ENCODE data around the gene MED31.

DNA sequence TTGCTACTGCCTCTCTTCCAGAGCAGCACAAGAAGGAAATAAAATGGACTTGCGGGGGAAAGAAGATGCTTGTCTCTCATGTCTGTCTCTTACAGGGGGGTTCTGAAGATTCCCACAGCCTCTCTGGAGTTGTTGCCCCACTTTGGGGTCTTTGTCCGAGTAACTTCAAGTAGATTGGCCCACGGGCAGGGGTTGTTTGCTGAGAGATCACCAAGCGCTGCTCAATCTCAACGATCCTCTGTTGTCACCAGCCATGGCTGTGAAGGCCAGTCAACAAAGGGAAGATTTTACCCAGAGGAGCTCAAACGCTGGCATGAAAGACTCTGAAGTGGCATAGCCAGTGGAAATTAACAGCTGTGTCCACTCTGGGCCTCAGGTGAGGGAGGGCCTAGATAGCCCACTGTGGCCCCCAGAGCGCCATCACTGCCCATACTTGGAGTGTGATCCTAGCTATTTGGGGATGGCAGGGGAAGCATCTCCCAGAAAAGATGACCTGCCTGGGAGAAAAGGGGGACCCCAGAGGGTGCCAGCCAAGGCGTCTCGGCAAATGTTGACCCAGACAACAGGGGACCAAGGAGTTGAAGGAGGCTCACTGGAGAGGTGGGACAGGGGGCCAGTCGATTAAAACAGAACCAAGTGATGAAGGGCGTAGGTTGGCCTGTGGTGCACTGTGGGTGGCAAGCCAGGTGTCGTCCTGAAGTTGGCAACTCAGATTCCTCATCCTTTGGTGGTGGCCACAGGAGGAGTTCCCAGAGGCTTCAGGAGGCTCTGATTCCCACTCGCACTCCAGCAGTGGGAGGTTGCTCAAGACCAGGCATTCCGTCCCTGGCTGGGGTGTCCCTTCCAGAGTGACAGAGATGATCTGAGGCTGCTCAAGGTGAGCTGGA is 33.7 kb upstream of the MED31 start:
- TF ChIP-seq, protein P1, sequence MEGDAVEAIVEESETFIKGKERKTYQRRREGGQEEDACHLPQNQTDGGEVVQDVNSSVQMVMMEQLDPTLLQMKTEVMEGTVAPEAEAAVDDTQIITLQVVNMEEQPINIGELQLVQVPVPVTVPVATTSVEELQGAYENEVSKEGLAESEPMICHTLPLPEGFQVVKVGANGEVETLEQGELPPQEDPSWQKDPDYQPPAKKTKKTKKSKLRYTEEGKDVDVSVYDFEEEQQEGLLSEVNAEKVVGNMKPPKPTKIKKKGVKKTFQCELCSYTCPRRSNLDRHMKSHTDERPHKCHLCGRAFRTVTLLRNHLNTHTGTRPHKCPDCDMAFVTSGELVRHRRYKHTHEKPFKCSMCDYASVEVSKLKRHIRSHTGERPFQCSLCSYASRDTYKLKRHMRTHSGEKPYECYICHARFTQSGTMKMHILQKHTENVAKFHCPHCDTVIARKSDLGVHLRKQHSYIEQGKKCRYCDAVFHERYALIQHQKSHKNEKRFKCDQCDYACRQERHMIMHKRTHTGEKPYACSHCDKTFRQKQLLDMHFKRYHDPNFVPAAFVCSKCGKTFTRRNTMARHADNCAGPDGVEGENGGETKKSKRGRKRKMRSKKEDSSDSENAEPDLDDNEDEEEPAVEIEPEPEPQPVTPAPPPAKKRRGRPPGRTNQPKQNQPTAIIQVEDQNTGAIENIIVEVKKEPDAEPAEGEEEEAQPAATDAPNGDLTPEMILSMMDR (IDR thresholded peaks at IDR 0.05 in 8 of 11, conservative IDR thresholded peaks at IDR 0.05 in 3 of 11) = no peak
- TF ChIP-seq POLR2AphosphoS5 (IDR thresholded peaks at IDR 0.05) (no peak), POLR2A (IDR thresholded peaks at IDR 0.05) (no peak)
